H1 (cell line): ENCODE data around the gene FDXACB1. TPM values are rescaled to one million over a fixed set of nuclear protein-coding genes. Genes with fewer than 3 reads are reported as not detected.

ENCODE experiments used
- CTCF ChIA-PET: fragments of 300-600 bp; sonication (Branson Sonifier 250); formaldehyde crosslinking; loops from one replicate; lab custom pipeline; 2021; ENCODE audit not compliant: partially characterized antibody; lab: Charles Lee
- POLR2A ChIA-PET: fragments of 300-600 bp; sonication (Branson Sonifier 250); formaldehyde crosslinking; loops from one replicate; lab custom pipeline; 2021; ENCODE audit warnings: inconsistent platforms; ENCODE audit not compliant: partially characterized antibody; lab: Charles Lee
- DNase-seq, 2 experiments: peaks; one replicate each; pipeline versions ENCODE4 v3.0.0 to v3.0.0-alpha.2; 2010 to 2022; ENCODE audit warnings: low spot score in 2 of 2, low read depth in 1 of 2, mixed read lengths in 1 of 2
- FAIRE-seq: peaks from 2 replicates; lab custom pipeline; 2011; peaks lifted over from hg19 to GRCh38; lab: Jason Lieb, UNC
- H2AFZ ChIP-seq: 2 replicates; pipeline ENCODE4 v1.8.1; 2012; ENCODE audit warnings: low read length, inconsistent platforms
- H2AK5ac ChIP-seq: 2 replicates; pipeline ENCODE4 v1.6.1; 2013; ENCODE audit warnings: low read depth, low read length
- H2BK120ac ChIP-seq: replicated peaks from 2 replicates; pipeline ENCODE3; 2013; ENCODE audit warnings: low read depth, low read length, inconsistent platforms
- H2BK12ac ChIP-seq: 2 replicates; pipeline ENCODE4 v1.6.1; 2013; ENCODE audit warnings: low read depth, low read length
- H2BK15ac ChIP-seq: 2 replicates; pipeline ENCODE4 v1.6.1; 2013; ENCODE audit warnings: low read length
- H2BK20ac ChIP-seq: 2 replicates; pipeline ENCODE4 v1.6.1; 2013; ENCODE audit warnings: low read length
- H2BK5ac ChIP-seq: 2 replicates; pipeline ENCODE4 v1.6.1; 2013; ENCODE audit warnings: low read depth, low read length
- H3K14ac ChIP-seq: 2 replicates; pipeline ENCODE4 v1.6.1; 2013; ENCODE audit warnings: inconsistent platforms; ENCODE audit not compliant: insufficient read length
- H3K18ac ChIP-seq: 2 replicates; pipeline ENCODE4 v1.6.1; 2013; ENCODE audit warnings: low read length; ENCODE audit errors: extremely low read depth
- H3K23ac ChIP-seq: 2 replicates; pipeline ENCODE4 v1.6.1; 2013; ENCODE audit warnings: inconsistent platforms; ENCODE audit not compliant: insufficient read length
- H3K23me2 ChIP-seq: 2 replicates; pipeline ENCODE4 v1.6.1; 2013; ENCODE audit warnings: low read depth, low read length
- H3K27ac ChIP-seq: 2 replicates; pipeline ENCODE4 v1.6.1; 2011; ENCODE audit warnings: low read depth, low read length, inconsistent platforms
- H3K27me3 ChIP-seq, 4 experiments: replicated peaks in 1 of 4; 1 replicate in 1 of 4; 2 replicates in 3 of 4; pipeline versions ENCODE4 v1.6.1 to v1.8.1; 2011 to 2013; ENCODE audit warnings: low read length in 3 of 4, mild to moderate bottlenecking in 3 of 4, inconsistent platforms in 2 of 4, mixed read lengths in 2 of 4, moderate library complexity in 1 of 4; ENCODE audit not compliant: control insufficient read depth in 3 of 4, insufficient read depth in 3 of 4; ENCODE audit errors: extremely low read depth in 1 of 4
- H3K36me3 ChIP-seq, 4 experiments: 2 replicates each; pipeline versions ENCODE4 v1.6.1 to v1.8.1; 2011 to 2013; ENCODE audit warnings: mild to moderate bottlenecking in 4 of 4, low read length in 3 of 4, moderate library complexity in 2 of 4, control low read depth in 1 of 4, inconsistent platforms in 1 of 4; ENCODE audit not compliant: insufficient read depth in 4 of 4, control insufficient read depth in 2 of 4
- H3K4ac ChIP-seq: replicated peaks from 2 replicates; pipeline ENCODE3; 2013; ENCODE audit warnings: low read length, low read depth, mixed read lengths, inconsistent platforms; ENCODE audit not compliant: insufficient read length
- H3K4me1 ChIP-seq, 4 experiments: replicated peaks in 1 of 4; 1 replicate in 1 of 4; 2 replicates in 3 of 4; pipeline versions ENCODE4 v1.6.1 to v1.8.1; 2011 to 2013; ENCODE audit warnings: low read length in 3 of 4, inconsistent platforms in 2 of 4, mixed read lengths in 1 of 4; ENCODE audit not compliant: insufficient read depth in 4 of 4, control insufficient read depth in 3 of 4
- H3K4me2 ChIP-seq, 2 experiments: 2 replicates each; pipeline versions ENCODE4 v1.6.1 to v1.8.1; 2011 to 2013; ENCODE audit warnings: low read depth in 2 of 2, low read length in 2 of 2, control low read depth in 1 of 2, inconsistent platforms in 1 of 2, mild to moderate bottlenecking in 1 of 2; ENCODE audit not compliant: insufficient read depth in 1 of 2
- H3K4me3 ChIP-seq, 4 experiments: fragments of 200-600, 300-600 bp in 1 of 4; sonication (generic), shearing (Covaris generic), sonication (Bioruptor Twin) in 1 of 4; 2 replicates each; pipeline versions ENCODE4 v1.5.1 to v1.8.1; 2011 to 2016; ENCODE audit warnings: low read length in 4 of 4, low read depth in 3 of 4, control low read depth in 2 of 4, inconsistent platforms in 2 of 4, mild to moderate bottlenecking in 2 of 4, mixed read lengths in 1 of 4, moderate library complexity in 1 of 4; ENCODE audit not compliant: insufficient read depth in 2 of 4; ENCODE audit errors: extremely low read depth in 1 of 4
- H3K56ac ChIP-seq: replicated peaks from 2 replicates; pipeline ENCODE3; 2013; ENCODE audit warnings: low read depth, mild to moderate bottlenecking, mixed read lengths, low read length, inconsistent platforms; ENCODE audit not compliant: insufficient read length
- H3K79me1 ChIP-seq: 2 replicates; pipeline ENCODE4 v1.6.1; 2013; ENCODE audit warnings: low read depth, low read length, control low read depth
- H3K79me2 ChIP-seq, 2 experiments: 2 replicates each; pipeline versions ENCODE4 v1.6.1 to v1.8.1; 2012 to 2013; ENCODE audit warnings: low read length in 2 of 2, mild to moderate bottlenecking in 2 of 2, inconsistent platforms in 1 of 2; ENCODE audit not compliant: insufficient read depth in 2 of 2, control insufficient read depth in 1 of 2
- H3K9ac ChIP-seq, 4 experiments: replicated peaks in 1 of 4; 1 replicate in 1 of 4; 2 replicates in 3 of 4; pipeline versions ENCODE4 v1.6.1 to v1.8.1; 2011 to 2013; ENCODE audit warnings: low read depth in 3 of 4, low read length in 3 of 4, control low read depth in 2 of 4, mild to moderate bottlenecking in 2 of 4, moderate library complexity in 2 of 4, inconsistent platforms in 1 of 4; ENCODE audit errors: extremely low read depth in 1 of 4
- H3K9me3 ChIP-seq, 2 experiments: 2 replicates each; pipeline versions ENCODE4 v1.6.1 to v1.8.1; 2012 to 2013; ENCODE audit warnings: mild to moderate bottlenecking in 2 of 2, moderate library complexity in 2 of 2, control low read depth in 1 of 2, inconsistent platforms in 1 of 2, low read depth in 1 of 2, low read length in 1 of 2, mixed read lengths in 1 of 2; ENCODE audit not compliant: insufficient read depth in 2 of 2
- H4K20me1 ChIP-seq, 2 experiments: replicated peaks in 1 of 2; 2 replicates each; pipeline versions ENCODE3 to v1.8.1; 2011 to 2013; ENCODE audit warnings: inconsistent platforms in 2 of 2, low read length in 2 of 2, mild to moderate bottlenecking in 1 of 2; ENCODE audit not compliant: insufficient read depth in 2 of 2, control insufficient read depth in 1 of 2
- H4K5ac ChIP-seq: 2 replicates; pipeline ENCODE4 v1.6.1; 2013; ENCODE audit warnings: low read length, low read depth, mixed read lengths, inconsistent platforms; ENCODE audit not compliant: insufficient read length
- H4K8ac ChIP-seq: 2 replicates; pipeline ENCODE4 v1.8.0; 2013; ENCODE audit warnings: mild to moderate bottlenecking, moderate library complexity, low read length, inconsistent platforms; ENCODE audit not compliant: insufficient read depth; ENCODE audit errors: extremely low read depth
- H4K91ac ChIP-seq: replicated peaks from 2 replicates; pipeline ENCODE3; 2013; ENCODE audit warnings: low read length, mixed read lengths, inconsistent platforms; ENCODE audit not compliant: insufficient read length
- BACH1 ChIP-seq: IDR thresholded peaks from 2 replicates; pipeline ENCODE4 v1.6.1; 2012; ENCODE audit warnings: low read length, improper control_type of control experiment
- CEBPB ChIP-seq: IDR thresholded peaks from 2 replicates; pipeline ENCODE4 v1.6.1; 2012; ENCODE audit warnings: low read depth, low read length
- CTBP2 ChIP-seq: IDR thresholded peaks from 2 replicates; pipeline ENCODE4 v1.7.0; 2011; ENCODE audit warnings: borderline replicate concordance, mild to moderate bottlenecking, moderate library complexity, mixed read lengths, low read length; ENCODE audit not compliant: insufficient read depth, insufficient read length
- E2F6 ChIP-seq: IDR thresholded peaks from 2 replicates; pipeline ENCODE4 v1.6.1; 2012; ENCODE audit warnings: inconsistent platforms
- EP300 ChIP-seq, 2 experiments: IDR thresholded peaks; 1 replicate in 1 of 2; 2 replicates in 1 of 2; pipeline ENCODE4 v1.6.1; 2011 to 2012; ENCODE audit warnings: low read depth in 2 of 2, low read length in 2 of 2, mild to moderate bottlenecking in 2 of 2, borderline replicate concordance in 1 of 2, inconsistent platforms in 1 of 2, moderate library complexity in 1 of 2
- FOSL1 ChIP-seq: IDR thresholded peaks from 2 replicates; pipeline ENCODE4 v1.6.1; 2011; ENCODE audit warnings: mild to moderate bottlenecking, low read depth, low read length, moderate library complexity; ENCODE audit not compliant: insufficient read depth
- HDAC6 ChIP-seq: IDR thresholded peaks from one replicate; pipeline ENCODE4 v1.7.1; 2012; ENCODE audit warnings: low read depth, mild to moderate bottlenecking, inconsistent platforms, low read length, moderate library complexity
- PHF8 ChIP-seq: fragments of 200-600 bp; sonication (generic); conservative IDR thresholded peaks from 2 replicates; pipeline ENCODE4 v1.7.1; 2012; ENCODE audit warnings: low read depth, mild to moderate bottlenecking, inconsistent platforms, low read length, moderate library complexity
- SP4 ChIP-seq: IDR thresholded peaks from 2 replicates; pipeline ENCODE4 v1.6.1; 2012; ENCODE audit warnings: low read length, inconsistent platforms
- WGBS, 2 experiments: shearing (Covaris generic) in 1 of 2; methylation state at CpG; one replicate each; pipeline versions ENCODE4 v1.1.6 to v1.1.7; 2013 to 2015; ENCODE audit warnings: low lambda C conversion rate in 2 of 2, mixed read lengths in 2 of 2, inconsistent platforms in 1 of 2, low coverage in 1 of 2, missing lambda C conversion rate in 1 of 2; ENCODE audit not compliant: insufficient replicate concordance in 2 of 2, insufficient coverage in 1 of 2, insufficient read length in 1 of 2; ENCODE audit errors: extremely low coverage in 1 of 2, missing lambda C conversion rate in 1 of 2; 5-methylcytosine and 5-hydroxymethylcytosine counted together
- polyA plus RNA-seq, 7 experiments: library from polyadenylated mRNA; depleted of rRNA in 3 of 7; stranded (reverse) in 5 of 7; unstranded in 2 of 7; fragments of >200 nt in 5 of 7; fragments of 200-250 nt in 2 of 7; gene quantifications; 1 replicate in 5 of 7; 2 replicates in 1 of 7; 4 replicates in 1 of 7; pipeline versions ENCODE4 v1.2.1 to v1.2.3, GENCODE V29; 2011 to 2013; ENCODE audit warnings: missing spikeins in 2 of 7, mixed read lengths in 2 of 7
- total RNA-seq: library from RNA; stranded (reverse); fragmentation: NEBNext Ultra II Directional; extraction: Animal tissue kit (Norgen Biotek cat#: 25700); gene quantifications from 2 replicates; pipeline ENCODE4 v1.2.1, GENCODE V29; 2021
- TF ChIP-seq, protein P1 (sequence below), 3 experiments: IDR thresholded peaks; 1 replicate in 2 of 3; 2 replicates in 1 of 3; pipeline versions ENCODE4 v1.5.1 to v1.6.1; 2011; ENCODE audit warnings: low read length in 3 of 3, mild to moderate bottlenecking in 3 of 3, inconsistent platforms in 2 of 3, low read depth in 1 of 3, moderate library complexity in 1 of 3; ENCODE audit not compliant: insufficient read depth in 1 of 3; ENCODE audit errors: control extremely low read depth in 1 of 3

Gene FDXACB1
- total and polyA plus RNA-seq, 2 of the 8 experiments (the other 6 are each of a cell fraction or from before 2014, with no cell fraction given) = 1.4 to 2.3 TPM

- H3K56ac ChIP-seq = no peak overlapping the region
- H3K18ac ChIP-seq = no peak overlapping the region
- TF ChIP-seq CTBP2 (no peak), SP4 (no peak), FOSL1 (no peak), EP300 (IDR thresholded peaks at IDR 0.05; ENCODE audit: borderline replicate concordance in 1 of 2, low read depth in 2 of 2, low read length in 2 of 2) (no peak), BACH1 (no peak), E2F6 (no peak), HDAC6 (no peak), CEBPB (no peak), PHF8 (no peak)
- TF ChIP-seq, protein P1, sequence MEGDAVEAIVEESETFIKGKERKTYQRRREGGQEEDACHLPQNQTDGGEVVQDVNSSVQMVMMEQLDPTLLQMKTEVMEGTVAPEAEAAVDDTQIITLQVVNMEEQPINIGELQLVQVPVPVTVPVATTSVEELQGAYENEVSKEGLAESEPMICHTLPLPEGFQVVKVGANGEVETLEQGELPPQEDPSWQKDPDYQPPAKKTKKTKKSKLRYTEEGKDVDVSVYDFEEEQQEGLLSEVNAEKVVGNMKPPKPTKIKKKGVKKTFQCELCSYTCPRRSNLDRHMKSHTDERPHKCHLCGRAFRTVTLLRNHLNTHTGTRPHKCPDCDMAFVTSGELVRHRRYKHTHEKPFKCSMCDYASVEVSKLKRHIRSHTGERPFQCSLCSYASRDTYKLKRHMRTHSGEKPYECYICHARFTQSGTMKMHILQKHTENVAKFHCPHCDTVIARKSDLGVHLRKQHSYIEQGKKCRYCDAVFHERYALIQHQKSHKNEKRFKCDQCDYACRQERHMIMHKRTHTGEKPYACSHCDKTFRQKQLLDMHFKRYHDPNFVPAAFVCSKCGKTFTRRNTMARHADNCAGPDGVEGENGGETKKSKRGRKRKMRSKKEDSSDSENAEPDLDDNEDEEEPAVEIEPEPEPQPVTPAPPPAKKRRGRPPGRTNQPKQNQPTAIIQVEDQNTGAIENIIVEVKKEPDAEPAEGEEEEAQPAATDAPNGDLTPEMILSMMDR (IDR thresholded peaks at IDR 0.05; ENCODE audit: control extremely low read depth in 1 of 3, insufficient read depth in 1 of 3, low read depth in 1 of 3, low read length in 3 of 3) = no peak
These were observed 8.9 kb downstream of the FDXACB1 start for GRCh38 chr11:111870113-111870512.

More at GRCh38 chr11:111870113-111870512, 8.9 kb downstream of the FDXACB1 start:
- Histone ChIP-seq H3K4me3 (peak overlapping the region in 1 of 4 experiments; percentile 88; a peak in 2 of 8 replicates), H3K4me2 (peak overlapping the region in 1 of 2 experiments; percentile 46; a peak in 1 of 4 replicates), H4K20me1 (no peaks in the 10 kb centered on the region), H2BK120ac (no peak overlapping the region), H2AK5ac (no peak overlapping the region), H3K23ac (no peak overlapping the region), H3K36me3 (peaks cover 0 to 12% (median 0%) of the 10 kb centered on the region in 4 experiments; a peak in 1 of 8 replicates), H2BK12ac (no peak overlapping the region), H3K4me1 (no peaks in the 10 kb centered on the region; a peak in 1 of 7 replicates), H3K9ac (no peak overlapping the region), H3K14ac (no peak overlapping the region), H2BK5ac (no peak overlapping the region), H3K27me3 (no peaks in the 10 kb centered on the region; a peak in 1 of 7 replicates), H3K4ac (no peak overlapping the region), H2BK20ac (no peak overlapping the region), H4K5ac (no peak overlapping the region), H4K91ac (no peak overlapping the region), H3K27ac (no peak overlapping the region), H2BK15ac (no peak overlapping the region), H4K8ac (no peak overlapping the region), H3K79me2 (no peaks in the 10 kb centered on the region), H3K79me1 (no peaks in the 10 kb centered on the region), H2AFZ (no peak overlapping the region), H3K9me3 (no peaks in the 10 kb centered on the region), H3K23me2 (peaks cover 2% of the 10 kb centered on the region)
- ChIA-PET CTCF (interaction anchor here (0.5 to 3.0 kb wide), 15 partner anchors 8 to 266 kb away, joined by 3 to 32 read pairs (median 5); no protein-coding TSS in a partner anchor), POLR2A (interaction anchor here (0.6 to 2.2 kb wide), 4 partner anchors 10 to 113 kb away, joined by 3 to 7 read pairs (median 6); partner anchors contain the start of genes CFAP68, DIXDC1 and FDXACB1)
- DNase-seq (no peak), FAIRE-seq (no peak)
- WGBS, 2 experiments = 80% methylated on average over 1 of the region's 1 CpG; no CpG with 5 or more reads in 1 of the 2 experiments
